ENCODE data around the gene GLB1L3.

Gene GLB1L3

GRCh38 chr11:134236834-134237556 lies 39.2 kb upstream of the GLB1L3 start:
- Histone ChIP-seq H3K4me3 (ENCODE audit: insufficient read depth, low read depth, low read length, poor library complexity, severe bottlenecking) (no peak overlapping the region), H3K4me1 (ENCODE audit: control insufficient read depth, insufficient read depth, low read length, poor library complexity, severe bottlenecking) (no peaks in the 10 kb centered on the region), H3K27me3 (replicated peaks; ENCODE audit: control insufficient read depth, insufficient read depth, low read length, poor library complexity, severe bottlenecking) (no peaks in the 10 kb centered on the region), H3K9me3 (ENCODE audit: control insufficient read depth, low read length) (no peaks in the 10 kb centered on the region), H3K27ac (ENCODE audit: insufficient read depth, low read length, poor library complexity, severe bottlenecking) (no peak overlapping the region), H3K36me3 (ENCODE audit: control insufficient read depth, insufficient read depth, low read length) (peaks cover 40% of the 10 kb centered on the region)
- no peak for DNase-seq

GRCh38 chr11:134237557-134237922 lies 38.6 kb upstream of the GLB1L3 start:
- H3K4me3 ChIP-seq (ENCODE audit: insufficient read depth, low read depth, low read length, poor library complexity, severe bottlenecking): no peak overlapping the region
- H3K27ac ChIP-seq (ENCODE audit: insufficient read depth, low read length, poor library complexity, severe bottlenecking): no peak overlapping the region
- no peaks in the 10 kb centered on the region for H3K4me1 ChIP-seq (ENCODE audit: control insufficient read depth, insufficient read depth, low read length, poor library complexity, severe bottlenecking)
- DNase-seq: no peak
- no peaks in the 10 kb centered on the region for H3K27me3 ChIP-seq (replicated peaks; ENCODE audit: control insufficient read depth, insufficient read depth, low read length, poor library complexity, severe bottlenecking)
- peaks cover 40% of the 10 kb centered on the region for H3K36me3 ChIP-seq (ENCODE audit: control insufficient read depth, insufficient read depth, low read length)
- H3K9me3 ChIP-seq (ENCODE audit: control insufficient read depth, low read length): no peaks in the 10 kb centered on the region

GRCh38 chr11:134238956-134239355 lies 37.2 kb upstream of the GLB1L3 start:
- no peaks in the 10 kb centered on the region for H3K4me1 ChIP-seq (ENCODE audit: control insufficient read depth, insufficient read depth, low read length, poor library complexity, severe bottlenecking)
- H3K27ac ChIP-seq (ENCODE audit: insufficient read depth, low read length, poor library complexity, severe bottlenecking): no peak overlapping the region
- no peaks in the 10 kb centered on the region for H3K9me3 ChIP-seq (ENCODE audit: control insufficient read depth, low read length)
- H3K36me3 ChIP-seq (ENCODE audit: control insufficient read depth, insufficient read depth, low read length): peaks cover 53% of the 10 kb centered on the region
- H3K4me3 ChIP-seq (ENCODE audit: insufficient read depth, low read depth, low read length, poor library complexity, severe bottlenecking): no peak overlapping the region
- H3K27me3 ChIP-seq (replicated peaks; ENCODE audit: control insufficient read depth, insufficient read depth, low read length, poor library complexity, severe bottlenecking): no peaks in the 10 kb centered on the region
- DNase-seq: no peak

DNA sequence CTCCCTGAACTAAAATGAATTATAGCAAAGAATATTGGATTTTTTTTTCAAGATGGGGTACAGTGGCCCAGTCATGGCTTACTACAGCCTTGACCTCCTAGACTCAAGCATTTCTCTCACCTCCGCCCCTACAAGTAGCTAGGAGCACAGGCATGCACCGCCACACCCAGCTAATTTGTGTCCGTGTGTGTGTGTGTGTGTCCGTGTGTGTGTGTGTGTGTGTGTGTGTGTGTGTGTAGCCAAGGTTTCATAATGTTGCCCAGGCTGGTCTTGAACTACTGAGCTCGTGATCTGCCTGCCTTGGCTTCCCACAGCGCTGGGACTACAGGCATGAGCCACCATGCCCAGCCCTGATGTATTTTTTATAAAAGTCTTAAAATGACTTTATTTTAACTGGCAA lies 35.6 kb upstream of the GLB1L3 start:
- Histone ChIP-seq H3K27me3 (replicated peaks; ENCODE audit: control insufficient read depth, insufficient read depth, low read length, poor library complexity, severe bottlenecking) (no peaks in the 10 kb centered on the region), H3K4me3 (ENCODE audit: insufficient read depth, low read depth, low read length, poor library complexity, severe bottlenecking) (no peak overlapping the region), H3K9me3 (ENCODE audit: control insufficient read depth, low read length) (no peaks in the 10 kb centered on the region), H3K4me1 (ENCODE audit: control insufficient read depth, insufficient read depth, low read length, poor library complexity, severe bottlenecking) (no peaks in the 10 kb centered on the region), H3K36me3 (ENCODE audit: control insufficient read depth, insufficient read depth, low read length) (peaks cover 61% of the 10 kb centered on the region), H3K27ac (ENCODE audit: insufficient read depth, low read length, poor library complexity, severe bottlenecking) (no peak overlapping the region)
- no peak for DNase-seq

- Histone ChIP-seq H3K9me3 (ENCODE audit: control insufficient read depth, low read length) (no peaks in the 10 kb centered on the region), H3K36me3 (ENCODE audit: control insufficient read depth, insufficient read depth, low read length) (peaks cover 59% of the 10 kb centered on the region), H3K4me3 (ENCODE audit: insufficient read depth, low read depth, low read length, poor library complexity, severe bottlenecking) (no peak overlapping the region), H3K27me3 (replicated peaks; ENCODE audit: control insufficient read depth, insufficient read depth, low read length, poor library complexity, severe bottlenecking) (no peaks in the 10 kb centered on the region), H3K27ac (ENCODE audit: insufficient read depth, low read length, poor library complexity, severe bottlenecking) (no peak overlapping the region), H3K4me1 (ENCODE audit: control insufficient read depth, insufficient read depth, low read length, poor library complexity, severe bottlenecking) (no peaks in the 10 kb centered on the region)
- no peak for DNase-seq
Measured at GRCh38 chr11:134242376-134242775, 33.8 kb upstream of the GLB1L3 start.

- Histone ChIP-seq H3K36me3 (ENCODE audit: control insufficient read depth, insufficient read depth, low read length) (peaks cover 73% of the 10 kb centered on the region), H3K9me3 (ENCODE audit: control insufficient read depth, low read length) (no peaks in the 10 kb centered on the region), H3K27ac (ENCODE audit: insufficient read depth, low read length, poor library complexity, severe bottlenecking) (no peak overlapping the region), H3K4me3 (ENCODE audit: insufficient read depth, low read depth, low read length, poor library complexity, severe bottlenecking) (no peak overlapping the region), H3K27me3 (replicated peaks; ENCODE audit: control insufficient read depth, insufficient read depth, low read length, poor library complexity, severe bottlenecking) (no peaks in the 10 kb centered on the region), H3K4me1 (ENCODE audit: control insufficient read depth, insufficient read depth, low read length, poor library complexity, severe bottlenecking) (no peaks in the 10 kb centered on the region)
- DNase-seq: no peak
Measured at GRCh38 chr11:134243913-134244312, 32.3 kb upstream of the GLB1L3 start.

GRCh38 chr11:134244593-134244992 lies 31.6 kb upstream of the GLB1L3 start:
- Histone ChIP-seq H3K4me3 (ENCODE audit: insufficient read depth, low read depth, low read length, poor library complexity, severe bottlenecking) (no peak overlapping the region), H3K9me3 (ENCODE audit: control insufficient read depth, low read length) (no peaks in the 10 kb centered on the region), H3K27me3 (replicated peaks; ENCODE audit: control insufficient read depth, insufficient read depth, low read length, poor library complexity, severe bottlenecking) (no peaks in the 10 kb centered on the region), H3K36me3 (ENCODE audit: control insufficient read depth, insufficient read depth, low read length) (peaks cover 72% of the 10 kb centered on the region), H3K4me1 (ENCODE audit: control insufficient read depth, insufficient read depth, low read length, poor library complexity, severe bottlenecking) (no peaks in the 10 kb centered on the region), H3K27ac (ENCODE audit: insufficient read depth, low read length, poor library complexity, severe bottlenecking) (no peak overlapping the region)
- no peak for DNase-seq

GRCh38 chr11:134245434-134245833 lies 30.7 kb upstream of the GLB1L3 start:
- no peak overlapping the region for H3K4me3 ChIP-seq (ENCODE audit: insufficient read depth, low read depth, low read length, poor library complexity, severe bottlenecking)

DNA sequence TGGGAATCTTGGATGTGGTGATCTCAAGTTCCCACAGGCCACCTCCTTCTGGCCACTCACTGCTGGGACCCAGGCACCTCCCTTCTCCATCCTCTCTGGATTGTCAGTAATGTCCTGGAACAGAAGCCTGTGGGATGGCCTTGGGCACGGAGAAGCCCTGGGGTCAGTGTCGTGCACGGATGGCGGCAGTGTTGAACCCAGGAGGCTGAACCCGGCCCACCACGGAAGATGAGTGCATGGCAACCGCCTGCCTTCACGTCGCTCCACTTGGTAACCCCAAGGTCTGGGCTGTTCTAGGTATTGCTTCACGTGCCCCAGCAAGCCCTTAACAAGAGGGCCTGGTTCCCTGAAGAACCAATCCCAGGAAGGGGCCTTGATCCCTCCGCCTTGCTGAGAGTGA lies 30.1 kb upstream of the GLB1L3 start:
- Histone ChIP-seq H3K36me3 (ENCODE audit: control insufficient read depth, insufficient read depth, low read length) (peaks cover 73% of the 10 kb centered on the region), H3K4me3 (ENCODE audit: insufficient read depth, low read depth, low read length, poor library complexity, severe bottlenecking) (no peak overlapping the region), H3K9me3 (ENCODE audit: control insufficient read depth, low read length) (no peaks in the 10 kb centered on the region), H3K4me1 (ENCODE audit: control insufficient read depth, insufficient read depth, low read length, poor library complexity, severe bottlenecking) (no peaks in the 10 kb centered on the region), H3K27me3 (replicated peaks; ENCODE audit: control insufficient read depth, insufficient read depth, low read length, poor library complexity, severe bottlenecking) (no peaks in the 10 kb centered on the region), H3K27ac (ENCODE audit: insufficient read depth, low read length, poor library complexity, severe bottlenecking) (no peak overlapping the region)
- no peak for DNase-seq

More at GRCh38 chr11:134245434-134245833, 30.7 kb upstream of the GLB1L3 start:
- Histone ChIP-seq H3K9me3 (ENCODE audit: control insufficient read depth, low read length) (no peaks in the 10 kb centered on the region), H3K36me3 (ENCODE audit: control insufficient read depth, insufficient read depth, low read length) (peaks cover 75% of the 10 kb centered on the region), H3K27ac (ENCODE audit: insufficient read depth, low read length, poor library complexity, severe bottlenecking) (no peak overlapping the region), H3K27me3 (replicated peaks; ENCODE audit: control insufficient read depth, insufficient read depth, low read length, poor library complexity, severe bottlenecking) (no peaks in the 10 kb centered on the region), H3K4me1 (ENCODE audit: control insufficient read depth, insufficient read depth, low read length, poor library complexity, severe bottlenecking) (no peaks in the 10 kb centered on the region)
- DNase-seq: no peak

- Histone ChIP-seq H3K27me3 (replicated peaks; ENCODE audit: control insufficient read depth, insufficient read depth, low read length, poor library complexity, severe bottlenecking) (no peaks in the 10 kb centered on the region), H3K4me3 (ENCODE audit: insufficient read depth, low read depth, low read length, poor library complexity, severe bottlenecking) (no peak overlapping the region), H3K4me1 (ENCODE audit: control insufficient read depth, insufficient read depth, low read length, poor library complexity, severe bottlenecking) (no peaks in the 10 kb centered on the region), H3K9me3 (ENCODE audit: control insufficient read depth, low read length) (no peaks in the 10 kb centered on the region), H3K36me3 (ENCODE audit: control insufficient read depth, insufficient read depth, low read length) (peaks cover 67% of the 10 kb centered on the region), H3K27ac (ENCODE audit: insufficient read depth, low read length, poor library complexity, severe bottlenecking) (no peak overlapping the region)
- no peak for DNase-seq
Measured at GRCh38 chr11:134246678-134247077, 29.5 kb upstream of the GLB1L3 start.

Measured in effector memory CD4-positive, alpha-beta T cell (primary cell).